SIG-M5 (cell line): ENCODE measurements around the gene SLC39A12.

Experiments used
- DNase-seq: peaks from one replicate; lab custom pipeline; 2025; lab: John Stamatoyannopoulos, UW

The SLC39A12 gene

GRCh38 chr10:17963431-17963830 lies 11.7 kb downstream of the SLC39A12 start:
- DNase-seq, result no peak

GRCh38 chr10:17965649-17966235 lies 14.0 kb downstream of the SLC39A12 start:
- no peak for DNase-seq

GRCh38 chr10:17974505-17974904 lies 22.8 kb downstream of the SLC39A12 start:
- no peak for DNase-seq

GRCh38 chr10:17980846-17981565 lies 29.3 kb downstream of the SLC39A12 start:
- no peak for DNase-seq

GRCh38 chr10:17981766-17982380 lies 30.2 kb downstream of the SLC39A12 start:
- DNase-seq, result no peak

- DNase-seq, result no peak
Measured at GRCh38 chr10:17984056-17984455, 32.3 kb downstream of the SLC39A12 start.

GRCh38 chr10:17984563-17984962 lies 32.8 kb downstream of the SLC39A12 start:
- DNase-seq, result no peak

- no peak for DNase-seq
Measured at GRCh38 chr10:17989908-17990767, 38.4 kb downstream of the SLC39A12 start.

- no peak for DNase-seq
Measured at GRCh38 chr10:17992266-17992665, 40.5 kb downstream of the SLC39A12 start.

- DNase-seq, result no peak
Measured at GRCh38 chr10:17993361-17993760, 41.6 kb downstream of the SLC39A12 start.

GRCh38 chr10:18000601-18001000 lies 48.9 kb downstream of the SLC39A12 start:
- DNase-seq, result no peak

- no peak for DNase-seq
Measured at GRCh38 chr10:18005445-18005780, 53.7 kb downstream of the SLC39A12 start.

- DNase-seq, result no peak
Measured at GRCh38 chr10:18005781-18006456, 54.2 kb downstream of the SLC39A12 start.

- no peak for DNase-seq
Measured at GRCh38 chr10:18008986-18009385, 57.3 kb downstream of the SLC39A12 start.

GRCh38 chr10:18010050-18010449 lies 58.3 kb downstream of the SLC39A12 start:
- DNase-seq, result no peak

GRCh38 chr10:18020523-18020922 lies 68.8 kb downstream of the SLC39A12 start:
- DNase-seq, result no peak

GRCh38 chr10:18021725-18022480 lies 70.2 kb downstream of the SLC39A12 start:
- DNase-seq, result no peak

GRCh38 chr10:18043148-18044006 lies 91.7 kb downstream of the SLC39A12 start:
- DNase-seq, result no peak

GRCh38 chr10:18044976-18045720 lies 93.4 kb downstream of the SLC39A12 start:
- no peak for DNase-seq

GRCh38 chr10:18056583-18056982 lies 104.9 kb downstream of the SLC39A12 start:
- DNase-seq, result no peak
